Activated CD4-positive, alpha-beta T cell treated with anti-CD3 and anti-CD28 coated beads, Interleukin-2, amount 50 U/mL, for 16 hours (primary cell): Measurements from ENCODE around the gene LIMS1.
A peak's percentile ranks its signal among the peaks of the same experiment; 100 is the strongest.
"Not testable (repeated sequence)": the region's sequence is repeated elsewhere in the genome, so short reads cannot be mapped to it uniquely, and the experiment has no call there.

Source experiments
- DNase-seq: peaks from one replicate; pipeline ENCODE4 v3.0.0-alpha.2; 2020

Gene LIMS1

GRCh38 chr2:108637304-108637669 lies 103.0 kb downstream of the LIMS1 start:
- DNase-seq, result no peak

GRCh38 chr2:108640731-108641130 lies 106.5 kb downstream of the LIMS1 start:
- no peak for DNase-seq

GRCh38 chr2:108641756-108642155 lies 107.5 kb downstream of the LIMS1 start:
- no peak for DNase-seq

GRCh38 chr2:108643261-108643849 lies 109.1 kb downstream of the LIMS1 start:
- DNase-seq, result no peak

GRCh38 chr2:108643862-108644261 lies 109.6 kb downstream of the LIMS1 start:
- DNase-seq, result not testable (repeated sequence)

DNA sequence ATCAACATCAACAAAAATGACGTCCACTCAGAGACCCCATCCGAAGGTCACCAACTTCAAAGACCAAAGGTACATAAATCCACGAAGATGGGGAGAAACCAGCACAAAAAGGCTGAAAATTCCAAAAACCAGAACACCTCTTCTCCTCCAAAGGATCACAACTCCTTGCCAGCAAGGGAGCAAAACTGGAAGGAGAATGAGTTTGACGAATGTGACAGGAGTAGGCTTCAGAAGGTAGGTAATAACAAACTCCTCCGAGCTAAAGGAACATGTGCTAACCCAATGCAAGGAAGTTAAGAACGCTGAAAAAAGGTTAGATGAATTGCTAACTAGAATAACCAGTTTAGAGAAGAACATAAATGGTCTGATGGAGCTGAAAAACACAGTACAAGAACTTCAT lies 110.2 kb downstream of the LIMS1 start:
- not testable (repeated sequence) for DNase-seq

- DNase-seq, result not testable (repeated sequence)
These were observed 114.5 kb downstream of the LIMS1 start for GRCh38 chr2:108648796-108649195.

DNA sequence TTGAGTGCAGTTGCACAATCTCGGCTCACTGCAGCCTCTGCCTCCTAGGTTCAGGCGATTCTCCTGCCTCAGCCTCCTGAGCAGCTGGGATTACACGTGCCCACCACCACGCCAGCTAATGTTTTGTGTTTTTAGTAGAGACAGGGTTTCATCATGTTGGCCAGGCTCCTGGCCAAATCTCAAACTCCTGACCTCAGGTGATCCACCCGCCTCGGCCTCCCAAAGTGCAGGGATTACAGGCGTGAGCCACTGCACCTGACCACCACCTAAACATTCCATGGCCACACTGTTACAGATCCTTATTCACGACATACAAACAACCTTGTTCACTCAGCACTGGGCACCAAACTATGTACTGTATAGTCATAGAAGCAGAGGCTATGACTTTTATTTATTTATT lies 116.2 kb downstream of the LIMS1 start:
- DNase-seq, result not testable (repeated sequence)

DNA sequence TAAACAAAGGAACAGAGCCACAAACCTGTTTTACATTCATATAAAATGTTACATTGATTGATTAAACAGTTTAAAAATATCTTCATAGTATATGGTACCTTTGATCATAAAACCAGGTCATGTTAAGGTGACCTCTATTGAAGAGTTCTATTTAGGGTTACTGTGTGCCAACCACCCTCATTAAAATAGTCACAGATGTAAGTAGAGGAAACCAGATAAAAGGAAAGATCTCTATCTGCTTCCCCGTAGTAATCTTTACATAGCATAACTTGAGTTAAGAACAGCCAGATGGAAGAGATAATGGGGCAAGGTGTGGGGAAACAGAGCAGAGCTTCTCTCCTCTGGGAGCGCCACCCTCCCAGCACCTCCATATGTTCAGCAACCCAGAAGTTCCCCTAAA lies 117.2 kb downstream of the LIMS1 start:
- DNase-seq, result not testable (repeated sequence)

DNA sequence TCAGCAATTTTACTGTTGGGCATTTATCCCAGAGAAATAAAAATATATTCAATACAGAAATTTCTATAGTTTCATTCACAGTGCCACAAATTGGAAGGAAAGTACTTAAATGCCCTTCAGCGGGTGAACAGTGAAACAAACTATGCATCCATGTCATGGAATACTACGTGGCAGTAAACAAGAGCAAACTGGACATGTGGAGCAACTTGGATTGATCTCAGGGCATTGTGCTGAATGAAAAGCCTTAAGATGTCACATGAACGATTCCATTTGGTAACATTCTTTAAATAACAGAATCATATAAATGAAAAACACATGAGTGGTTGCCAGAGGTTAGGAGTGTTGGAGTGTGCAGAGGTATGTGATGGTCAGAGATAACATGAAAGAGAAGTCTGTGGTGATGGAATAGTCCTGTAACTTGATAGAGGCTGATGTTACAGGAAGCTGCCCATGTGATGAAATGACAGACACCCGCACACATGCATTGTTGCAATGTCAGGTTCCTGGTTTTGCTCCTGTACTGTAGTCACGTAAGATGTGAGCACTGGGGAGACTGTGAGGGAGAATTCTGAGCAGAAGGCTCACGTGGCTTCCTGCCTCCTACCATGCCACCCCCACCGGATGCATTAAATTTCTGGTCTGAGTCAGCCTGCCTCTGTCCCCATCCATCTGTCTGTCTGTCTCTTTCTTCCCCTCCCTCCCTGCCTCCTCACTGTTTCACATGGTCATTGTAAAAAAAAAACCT lies 118.1 kb downstream of the LIMS1 start:
- peak; percentile 90 for DNase-seq

GRCh38 chr2:108653425-108653824 lies 119.2 kb downstream of the LIMS1 start:
- DNase-seq, result not testable (repeated sequence)

DNA sequence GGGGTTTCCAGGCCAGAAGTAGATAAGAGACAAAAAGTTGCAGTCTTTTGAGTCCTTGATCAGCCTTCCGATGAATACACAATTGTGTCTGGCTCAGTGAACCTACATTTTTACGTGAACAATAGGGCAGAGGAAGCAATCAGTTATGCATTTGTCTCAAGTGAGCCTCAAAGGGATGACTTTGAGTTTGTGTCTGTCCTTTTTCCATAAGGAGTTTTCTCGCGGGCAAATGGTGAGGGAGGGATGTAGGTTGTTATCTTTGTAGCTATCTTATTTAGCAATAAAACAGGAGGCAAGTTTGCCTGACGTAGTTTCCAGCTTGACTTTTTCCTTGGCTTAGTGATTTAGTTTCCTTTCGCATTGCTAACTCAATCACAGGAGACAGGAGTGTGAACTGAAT lies 119.6 kb downstream of the LIMS1 start:
- DNase-seq, result not testable (repeated sequence)

DNA sequence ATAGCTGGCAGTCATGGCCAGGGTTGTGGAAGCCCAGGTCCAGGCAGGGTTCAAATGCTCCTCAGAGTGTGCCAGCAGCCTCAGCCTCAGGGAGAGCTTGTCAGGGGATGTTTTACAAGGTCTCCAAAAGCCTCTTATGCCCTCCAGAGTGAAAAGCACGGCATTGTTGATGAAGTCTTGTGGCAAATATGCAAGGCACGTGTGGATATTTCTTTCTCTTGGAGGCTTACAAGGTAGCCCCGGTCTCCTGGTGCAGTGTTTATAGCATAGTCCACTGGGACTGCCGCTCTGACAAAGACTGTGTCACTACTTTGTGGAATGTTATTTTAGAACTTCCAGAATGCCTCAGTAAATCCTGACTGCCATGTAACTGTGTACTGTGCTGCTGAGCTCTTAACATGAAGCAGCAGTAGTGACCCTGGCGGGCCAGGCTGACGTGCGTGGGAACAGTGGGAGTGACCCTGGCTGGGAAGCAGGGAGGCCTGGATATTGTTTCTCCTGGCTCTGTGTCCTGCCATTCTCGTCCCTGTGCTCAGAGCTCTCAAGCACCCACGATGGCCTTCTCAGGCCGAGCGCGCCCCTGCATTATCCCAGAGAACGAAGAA lies 120.4 kb downstream of the LIMS1 start:
- DNase-seq, result not testable (repeated sequence)

GRCh38 chr2:108655270-108655669 lies 121.0 kb downstream of the LIMS1 start:
- DNase-seq, result not testable (repeated sequence)

DNA sequence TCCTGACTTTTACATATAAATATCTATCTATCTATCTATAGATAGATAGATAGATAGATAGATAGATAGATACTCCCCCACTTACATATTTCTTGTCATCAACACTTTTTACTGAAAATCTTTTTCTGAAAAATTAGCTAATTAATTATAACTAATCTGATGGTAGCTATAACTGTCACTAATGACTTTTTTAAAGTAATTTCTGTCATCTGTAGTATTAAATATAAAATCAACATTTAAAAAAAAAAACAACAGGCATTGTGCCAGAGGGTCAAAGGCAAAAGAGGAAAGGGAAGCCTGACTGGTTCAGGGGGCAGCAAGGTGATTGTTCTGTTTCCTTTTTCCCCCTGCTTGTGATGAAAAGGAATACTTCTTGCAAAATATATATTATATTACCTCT lies 122.0 kb downstream of the LIMS1 start:
- not testable (repeated sequence) for DNase-seq

- DNase-seq, result not testable (repeated sequence)
These were observed 123.2 kb downstream of the LIMS1 start for GRCh38 chr2:108657517-108657916.

GRCh38 chr2:108658553-108658952 lies 124.3 kb downstream of the LIMS1 start:
- DNase-seq, result not testable (repeated sequence)

GRCh38 chr2:108661493-108661892 lies 127.2 kb downstream of the LIMS1 start:
- not testable (repeated sequence) for DNase-seq

GRCh38 chr2:108662207-108662612 lies 127.9 kb downstream of the LIMS1 start:
- not testable (repeated sequence) for DNase-seq

DNA sequence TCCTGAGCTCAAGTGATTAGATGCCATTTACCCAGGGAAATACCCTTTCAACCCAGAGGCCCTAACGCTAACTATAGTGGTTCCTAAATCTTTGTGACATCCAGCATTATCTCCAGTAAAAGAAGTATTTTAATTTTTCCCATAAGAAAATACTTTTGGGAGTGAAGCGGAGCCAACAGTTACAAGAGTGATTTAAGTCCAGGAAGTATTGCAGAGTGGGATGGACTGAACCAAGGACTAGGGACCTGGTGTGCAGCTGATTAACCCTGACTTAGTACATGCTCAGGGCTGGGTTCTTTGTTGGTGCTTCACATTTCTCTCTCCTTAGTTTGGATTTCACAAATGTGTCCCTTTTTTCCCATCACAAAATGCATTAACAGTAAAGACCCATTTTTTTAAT lies 129.1 kb downstream of the LIMS1 start:
- DNase-seq, result not testable (repeated sequence)

DNA sequence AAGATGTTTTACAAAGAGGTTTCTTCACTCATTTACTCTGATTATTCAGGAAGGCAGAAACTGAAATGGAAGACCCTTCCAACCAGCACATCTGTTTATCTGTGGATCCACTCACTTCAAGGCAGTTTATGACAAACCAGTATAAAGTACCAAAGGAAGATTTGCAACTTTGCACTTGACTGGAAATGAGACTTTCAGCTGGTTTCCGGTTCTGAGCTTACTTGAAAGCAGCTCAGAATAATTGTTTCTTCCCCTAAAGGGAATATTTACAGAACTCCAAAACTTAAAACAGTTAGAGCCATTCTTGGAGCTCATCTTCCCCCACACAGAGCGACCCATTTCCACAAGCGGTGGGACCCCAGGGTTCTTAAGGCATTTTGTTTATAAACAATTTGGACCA lies 129.8 kb downstream of the LIMS1 start:
- DNase-seq, result not testable (repeated sequence)

GRCh38 chr2:108664979-108665378 lies 130.7 kb downstream of the LIMS1 start:
- not testable (repeated sequence) for DNase-seq

- not testable (repeated sequence) for DNase-seq
These were observed 131.7 kb downstream of the LIMS1 start for GRCh38 chr2:108665975-108666374.

DNA sequence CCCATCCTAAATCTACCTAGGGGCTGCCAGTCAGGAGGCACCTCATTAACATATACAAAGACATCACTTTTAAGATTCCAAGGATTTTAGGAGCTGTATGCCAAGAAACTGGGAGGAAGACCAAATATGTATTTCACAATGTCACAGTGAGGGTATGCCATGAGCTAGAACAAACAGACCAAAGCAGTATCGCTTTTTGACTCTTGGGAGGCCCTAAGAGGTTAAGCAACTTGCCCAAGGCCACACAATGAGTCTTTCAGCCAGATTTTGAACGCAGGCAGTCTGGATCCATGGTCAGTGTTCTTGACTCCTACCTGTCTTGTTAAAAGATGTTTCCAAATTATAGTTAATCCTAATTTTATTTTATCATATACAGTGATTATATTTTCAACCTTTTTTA lies 132.9 kb downstream of the LIMS1 start:
- DNase-seq, result not testable (repeated sequence)
